Iris pigment epithelial cell (primary cell): ENCODE results near the gene PAK5.

Experiments used
- DNase-seq: peaks from one replicate; pipeline ENCODE4 v3.0.0-alpha.2; 2011; ENCODE audit warnings: low read depth

The PAK5 gene

DNA sequence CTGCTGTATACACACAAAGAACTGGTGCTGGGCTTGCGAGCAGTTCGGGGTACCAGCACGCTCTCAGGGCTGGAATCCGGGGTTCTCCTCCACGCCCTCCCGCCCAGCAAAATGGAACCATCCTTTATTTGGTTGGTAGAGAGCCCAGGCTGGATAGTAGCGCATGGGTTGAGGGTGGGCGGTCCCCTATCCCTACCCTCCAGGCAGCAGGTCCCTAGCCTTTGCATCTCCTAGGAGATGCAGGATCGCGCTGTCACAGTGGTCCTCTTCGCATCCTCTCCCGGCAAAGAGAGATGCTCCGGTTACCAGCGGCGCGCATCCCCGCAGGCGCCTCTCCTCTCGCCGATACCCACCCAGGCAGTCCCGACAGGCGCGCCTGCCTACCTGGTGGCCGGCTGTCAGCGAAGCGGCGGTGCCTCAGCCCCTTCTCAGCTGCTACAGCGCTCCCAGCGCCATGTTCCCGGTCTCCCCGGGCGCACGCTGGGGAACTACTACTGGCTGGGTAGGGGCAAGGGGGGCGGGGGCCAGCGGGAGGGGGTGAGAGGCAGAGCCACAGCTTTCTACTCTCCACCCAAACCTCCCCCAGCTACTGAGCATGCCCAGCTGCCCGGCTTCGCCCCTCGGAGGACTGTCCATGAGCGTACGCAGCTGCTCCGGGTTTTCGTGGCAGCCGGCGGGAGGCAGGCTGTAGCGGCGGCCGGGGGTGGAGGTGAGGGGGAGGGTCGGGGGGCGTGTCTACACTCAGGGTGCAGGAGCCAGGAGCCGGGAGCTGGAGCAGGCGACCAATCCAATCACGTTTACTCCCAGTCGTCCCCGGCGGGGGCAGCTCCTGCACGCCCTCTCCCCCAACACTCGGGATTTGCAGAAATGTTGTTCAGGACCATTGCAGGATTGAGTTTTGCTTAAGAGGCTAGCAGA lies at the start of gene PAK5:
TSS of gene PAK5 (minus strand) at position 699 of the 918 bp plus-strand sequence. CDS start 194,748 bp downstream, outside the sequence.
- peak; percentile 36 for DNase-seq

DNA sequence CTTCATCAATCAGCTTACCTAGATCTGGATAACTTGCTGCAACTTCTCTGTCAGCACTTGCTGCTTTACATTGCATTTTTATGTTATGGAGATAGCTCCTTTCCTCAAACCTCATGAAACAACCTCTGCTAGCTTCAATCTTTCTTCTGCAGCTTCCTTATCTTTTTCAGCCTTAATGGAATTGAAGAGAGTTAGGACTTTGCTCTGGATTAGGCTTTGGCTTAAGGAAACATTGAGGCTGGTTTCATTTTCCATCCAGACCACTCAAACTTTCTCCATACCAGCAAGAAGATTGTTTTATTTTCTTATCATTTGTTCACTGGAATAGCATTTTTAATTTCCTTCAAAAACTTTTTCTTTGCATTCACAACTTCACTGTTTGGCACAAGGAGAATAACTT lies 48.8 kb upstream of the PAK5 start:
- no peak for DNase-seq

DNA sequence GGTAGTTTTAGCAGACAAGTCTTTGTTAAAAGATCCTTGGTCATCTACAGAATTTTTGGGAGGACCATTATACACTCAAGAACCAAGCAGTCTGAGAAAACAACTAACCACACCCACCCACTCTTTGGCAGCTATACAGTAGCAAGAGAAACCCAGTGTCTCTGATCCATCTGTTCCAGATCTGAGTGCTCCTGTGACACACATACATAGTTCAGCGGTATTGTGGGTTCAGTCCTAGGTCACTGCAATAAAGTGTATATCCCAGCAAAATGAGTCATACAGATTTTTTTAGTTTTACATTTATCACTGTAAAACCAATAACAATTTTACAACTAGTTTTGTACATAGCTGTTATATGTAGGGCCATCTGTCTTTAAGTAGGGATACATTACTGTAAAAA lies 47.4 kb upstream of the PAK5 start:
- DNase-seq, result peak; percentile 77

GRCh38 chr20:9884666-9885065 lies 45.8 kb upstream of the PAK5 start:
- no peak for DNase-seq

GRCh38 chr20:9884061-9884460 lies 45.2 kb upstream of the PAK5 start:
- DNase-seq, result no peak

GRCh38 chr20:9877932-9878495 lies 39.1 kb upstream of the PAK5 start:
- peak; percentile 3 for DNase-seq

- DNase-seq, result no peak
Observed at GRCh38 chr20:9867196-9867980, 28.5 kb upstream of the PAK5 start.

- DNase-seq, result no peak
Observed at GRCh38 chr20:9852566-9852965, 13.7 kb upstream of the PAK5 start.

DNA sequence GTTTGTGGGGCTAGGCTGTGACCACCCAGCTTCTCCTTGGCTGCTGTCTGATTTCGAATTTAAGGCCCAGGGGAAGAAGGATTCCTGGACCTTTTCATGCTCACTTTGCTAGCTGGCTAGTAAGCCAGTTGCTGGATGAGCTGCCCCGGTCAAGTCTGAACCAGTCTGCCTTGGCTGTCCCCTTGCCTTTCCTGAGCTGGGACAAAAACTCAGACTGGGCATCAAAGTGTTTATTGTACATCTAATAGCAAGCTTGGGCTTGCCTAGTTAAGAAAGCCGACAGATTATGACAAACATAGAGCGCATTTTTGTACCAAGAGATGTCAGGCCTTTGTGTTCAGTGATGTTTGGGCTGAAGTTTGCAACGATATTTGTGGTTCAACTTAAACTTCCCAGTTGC lies 750 bp upstream of the PAK5 start:
- DNase-seq, result no peak

GRCh38 chr20:9838035-9838377 lies 870 bp downstream of the PAK5 start:
- DNase-seq, result peak; percentile 1

GRCh38 chr20:9837634-9838033 lies 1.2 kb downstream of the PAK5 start:
- DNase-seq, result no peak

- no peak for DNase-seq
Observed at GRCh38 chr20:9835302-9835701, 3.6 kb downstream of the PAK5 start.

GRCh38 chr20:9831032-9831431 lies 7.8 kb downstream of the PAK5 start:
- DNase-seq, result no peak

- DNase-seq, result no peak
Observed at GRCh38 chr20:9829835-9830234, 9.0 kb downstream of the PAK5 start.

- no peak for DNase-seq
Observed at GRCh38 chr20:9817654-9818053, 21.2 kb downstream of the PAK5 start.

- DNase-seq, result no peak
Observed at GRCh38 chr20:9815632-9816031, 23.2 kb downstream of the PAK5 start.

GRCh38 chr20:9810738-9811137 lies 28.1 kb downstream of the PAK5 start:
- no peak for DNase-seq

DNA sequence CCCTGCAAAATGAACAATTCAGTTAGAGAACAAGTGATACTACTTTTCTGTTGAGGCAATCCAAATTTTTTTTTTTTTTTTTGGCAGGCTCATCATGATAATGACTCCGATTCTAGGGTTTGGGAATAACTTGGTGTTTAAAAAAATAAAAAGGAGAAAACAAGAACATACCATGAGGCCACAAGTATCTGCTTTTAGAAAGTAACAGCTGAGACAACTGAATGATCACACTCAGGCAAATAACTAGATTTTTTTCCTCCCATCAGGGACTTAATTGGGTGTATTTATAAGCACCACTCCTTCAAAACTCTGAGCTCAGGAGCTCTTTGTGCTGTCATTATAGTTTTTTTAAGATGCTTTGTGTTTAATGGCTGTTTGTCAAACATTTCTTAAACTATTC lies 29.6 kb downstream of the PAK5 start:
- DNase-seq, result no peak

DNA sequence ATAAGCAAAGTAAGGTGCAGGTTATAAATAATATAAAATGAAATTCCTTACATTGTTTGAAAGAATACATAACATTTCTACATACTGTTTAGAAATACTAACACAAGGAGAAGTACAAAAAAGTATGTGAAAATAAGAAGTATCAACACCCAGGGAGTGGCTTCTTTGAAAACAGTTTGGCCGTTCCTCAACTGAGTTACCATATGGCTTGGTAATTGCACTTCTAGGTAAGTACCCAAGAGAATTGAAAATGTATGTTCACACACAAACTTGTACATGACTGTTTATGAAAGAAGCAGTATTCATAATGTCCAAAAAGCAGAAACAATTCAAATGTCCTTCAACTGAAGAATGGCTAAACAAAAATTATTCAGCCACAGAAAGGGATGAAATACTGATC lies 30.7 kb downstream of the PAK5 start:
- no peak for DNase-seq

GRCh38 chr20:9807136-9807535 lies 31.7 kb downstream of the PAK5 start:
- no peak for DNase-seq

- no peak for DNase-seq
Observed at GRCh38 chr20:9800421-9800820, 38.5 kb downstream of the PAK5 start.

- DNase-seq, result no peak
Observed at GRCh38 chr20:9794831-9795230, 44.0 kb downstream of the PAK5 start.

DNA sequence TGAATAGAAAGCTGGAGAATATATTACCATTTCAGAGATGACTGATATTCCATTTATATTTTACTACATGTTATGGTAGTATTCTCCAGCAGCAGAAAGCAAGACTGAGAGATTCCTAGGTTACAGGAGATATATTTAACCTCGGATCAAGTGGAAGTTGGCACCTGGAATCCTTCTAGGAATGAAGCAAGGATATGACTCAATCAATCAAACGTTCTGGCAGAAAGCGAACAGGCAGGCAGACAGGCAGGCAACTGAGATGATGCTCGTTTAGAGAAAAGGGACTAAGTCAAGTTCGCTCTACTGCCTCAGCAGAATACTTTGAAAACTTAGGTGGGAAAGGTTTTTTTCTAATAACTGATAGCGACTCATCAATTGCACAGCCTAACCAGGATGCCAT lies 46.2 kb downstream of the PAK5 start:
- no peak for DNase-seq
